ENCODE measurements around the gene HMGXB3. TPM values are rescaled to one million over a fixed set of nuclear protein-coding genes. Genes with fewer than 3 reads are reported as not detected.

Gene HMGXB3
- total RNA-seq, 2 experiments from 2014 or later = 35.1 to 44.0 TPM

GRCh38 chr5:150057052-150057451 lies 56.5 kb downstream of the HMGXB3 start:
- intact Hi-C loops (cut with micrococcal nuclease; ENCODE audit: unreplicated experiment) = no loop called here
- ChIA-PET CTCF (ENCODE audit: unreplicated experiment) (no interaction called here), POLR2A (no interaction called here)
- H3K27ac ChIP-seq (ENCODE audit: low read depth, low read length, poor library complexity, severe bottlenecking) = no peak overlapping the region
- H3K79me2 ChIP-seq (ENCODE audit: insufficient read depth, low read depth, low read length) = no peaks in the 10 kb centered on the region
- peaks cover 34% of the 10 kb centered on the region for H3K36me3 ChIP-seq (ENCODE audit: insufficient read depth, low read length)
- TF ChIP-seq CTCF (conservative IDR thresholded peaks at IDR 0.05; ENCODE audit: low read length) (no peak), EZH2phosphoT487 (IDR thresholded peaks at IDR 0.05; ENCODE audit: borderline replicate concordance, low read depth, low read length) (no peak)
- BruUV-seq (replicated peaks) = no TSS peak
- H3K4me3 ChIP-seq (ENCODE audit: low read depth, low read length, poor library complexity, severe bottlenecking) = no peak overlapping the region
- H4K20me1 ChIP-seq (ENCODE audit: insufficient read depth, low read length) = no peaks in the 10 kb centered on the region
- no peaks in the 10 kb centered on the region for H3K9me2 ChIP-seq (ENCODE audit: insufficient read depth, low read length)
- no peak overlapping the region for H3K4me2 ChIP-seq (ENCODE audit: low read length)
- DNase-seq (ENCODE audit: low spot score) = no peak
- no peak overlapping the region for H2AFZ ChIP-seq (ENCODE audit: low read length)
- no peaks in the 10 kb centered on the region for H3K4me1 ChIP-seq (ENCODE audit: insufficient read depth, low read length, poor library complexity, severe bottlenecking)
- H3K9me3 ChIP-seq (ENCODE audit: low read length) = no peaks in the 10 kb centered on the region

- Histone ChIP-seq H3K4me1 (ENCODE audit: insufficient read depth, low read length, poor library complexity, severe bottlenecking) (no peaks in the 10 kb centered on the region), H3K4me3 (ENCODE audit: low read depth, low read length, poor library complexity, severe bottlenecking) (no peak overlapping the region), H3K9me3 (ENCODE audit: low read length) (no peaks in the 10 kb centered on the region), H3K9me2 (ENCODE audit: insufficient read depth, low read length) (no peaks in the 10 kb centered on the region), H3K27ac (ENCODE audit: low read depth, low read length, poor library complexity, severe bottlenecking) (no peak overlapping the region), H3K79me2 (ENCODE audit: insufficient read depth, low read depth, low read length) (no peaks in the 10 kb centered on the region), H4K20me1 (ENCODE audit: insufficient read depth, low read length) (no peaks in the 10 kb centered on the region), H2AFZ (ENCODE audit: low read length) (no peak overlapping the region), H3K36me3 (ENCODE audit: insufficient read depth, low read length) (peaks cover 29% of the 10 kb centered on the region), H3K4me2 (ENCODE audit: low read length) (no peak overlapping the region)
- TF ChIP-seq EZH2phosphoT487 (IDR thresholded peaks at IDR 0.05; ENCODE audit: borderline replicate concordance, low read depth, low read length) (no peak), CTCF (conservative IDR thresholded peaks at IDR 0.05; ENCODE audit: low read length) (no peak)
- intact Hi-C loops (cut with micrococcal nuclease; ENCODE audit: unreplicated experiment) = no loop called here
- no peak for DNase-seq (ENCODE audit: low spot score)
- no TSS peak for BruUV-seq (replicated peaks)
- ChIA-PET CTCF (ENCODE audit: unreplicated experiment) (no interaction called here), POLR2A (no interaction called here)
These were observed 57.0 kb downstream of the HMGXB3 start for GRCh38 chr5:150057511-150057910.

- no peaks in the 10 kb centered on the region for H3K9me2 ChIP-seq (ENCODE audit: insufficient read depth, low read length)
- CTCF ChIA-PET (ENCODE audit: unreplicated experiment) = no interaction called here
- TF ChIP-seq CTCF (conservative IDR thresholded peaks at IDR 0.05; ENCODE audit: low read length) (no peak), EZH2phosphoT487 (IDR thresholded peaks at IDR 0.05; ENCODE audit: borderline replicate concordance, low read depth, low read length) (no peak)
- H3K4me2 ChIP-seq (ENCODE audit: low read length) = no peak overlapping the region
- no peak overlapping the region for H3K27ac ChIP-seq (ENCODE audit: low read depth, low read length, poor library complexity, severe bottlenecking)
- H3K4me3 ChIP-seq (ENCODE audit: low read depth, low read length, poor library complexity, severe bottlenecking) = no peak overlapping the region
- H4K20me1 ChIP-seq (ENCODE audit: insufficient read depth, low read length) = no peaks in the 10 kb centered on the region
- peaks cover 24% of the 10 kb centered on the region for H3K36me3 ChIP-seq (ENCODE audit: insufficient read depth, low read length)
- no peak overlapping the region for H2AFZ ChIP-seq (ENCODE audit: low read length)
- H3K9me3 ChIP-seq (ENCODE audit: low read length) = no peaks in the 10 kb centered on the region
- no peaks in the 10 kb centered on the region for H3K4me1 ChIP-seq (ENCODE audit: insufficient read depth, low read length, poor library complexity, severe bottlenecking)
- POLR2A ChIA-PET = no interaction called here
- no peak for DNase-seq (ENCODE audit: low spot score)
- intact Hi-C loops (cut with micrococcal nuclease; ENCODE audit: unreplicated experiment) = no loop called here
- no peaks in the 10 kb centered on the region for H3K79me2 ChIP-seq (ENCODE audit: insufficient read depth, low read depth, low read length)
- BruUV-seq (replicated peaks) = no TSS peak
These were observed 57.5 kb downstream of the HMGXB3 start for GRCh38 chr5:150057996-150058395.
